WTC11 (cell line): Measurements from ENCODE around the gene PXT1. TPM values are rescaled to one million over a fixed set of nuclear protein-coding genes. Genes with fewer than 3 reads are reported as not detected.

Experiments used
- ATAC-seq: fragments of 200-7000 bp; cut with Tn5 transposase; 2 replicates; pipeline ENCODE4 v1.10.0; 2021; ENCODE audit warnings: mild to moderate bottlenecking, moderate library complexity
- CTCF ChIA-PET: fragments of 300-600 bp; sonication (Branson Sonifier 250); formaldehyde crosslinking; loops from one replicate; lab custom pipeline; 2021; ENCODE audit warnings: antibody characterized with exemption; lab: Charles Lee
- POLR2A ChIA-PET: fragments of 350-600 bp; sonication (Branson Sonifier 250); formaldehyde crosslinking; loops from one replicate; lab custom pipeline; 2021; ENCODE audit warnings: antibody characterized with exemption; lab: Charles Lee
- DNase-seq: peaks from one replicate; pipeline ENCODE4 v3.0.0; 2021; ENCODE audit warnings: low spot score
- H3K27ac Mint-ChIP-seq: 2 replicates; pipeline ENCODE4 v1.8.0; 2021; ENCODE audit warnings: mixed read lengths
- H3K27me3 Mint-ChIP-seq: 2 replicates; pipeline ENCODE4 v1.8.0; 2021; ENCODE audit warnings: low read depth, mild to moderate bottlenecking, moderate library complexity, mixed read lengths
- H3K36me3 Mint-ChIP-seq: 2 replicates; pipeline ENCODE4 v1.8.0; 2021; ENCODE audit warnings: mixed read lengths
- H3K4me1 Mint-ChIP-seq: 2 replicates; pipeline ENCODE4 v1.8.0; 2022; ENCODE audit warnings: mixed read lengths
- H3K4me3 Mint-ChIP-seq: 2 replicates; pipeline ENCODE4 v1.8.0; 2021; ENCODE audit warnings: mild to moderate bottlenecking, moderate library complexity, mixed read lengths
- H3K9me3 Mint-ChIP-seq: 2 replicates; pipeline ENCODE4 v1.8.0; 2021; ENCODE audit warnings: mixed read lengths
- CBFB ChIP-seq: sonication (generic); formaldehyde crosslinking; IDR thresholded peaks from 2 replicates; pipeline ENCODE4 v1.8.1; 2022; ENCODE audit warnings: mild to moderate bottlenecking, low read depth, missing genetic modification reagents
- ELF4 ChIP-seq: sonication (generic); formaldehyde crosslinking; IDR thresholded peaks from 2 replicates; pipeline ENCODE4 v1.8.1; 2022; ENCODE audit warnings: low read depth, mild to moderate bottlenecking, moderate library complexity, missing genetic modification reagents
- FOXJ3 ChIP-seq: sonication (generic); formaldehyde crosslinking; IDR thresholded peaks from 2 replicates; pipeline ENCODE4 v1.9.0; 2021; ENCODE audit warnings: missing genetic modification reagents, mild to moderate bottlenecking, borderline replicate concordance
- KAT7 ChIP-seq: sonication (generic); formaldehyde crosslinking; IDR thresholded peaks from 2 replicates; pipeline ENCODE4 v1.8.1; 2023; ENCODE audit warnings: missing genetic modification reagents, mild to moderate bottlenecking, borderline replicate concordance
- OVOL2 ChIP-seq: fragments of 250-450 bp; sonication (Bioruptor Pico); IDR thresholded peaks from 2 replicates; pipeline ENCODE4 v1.9.0; 2021; ENCODE audit warnings: mild to moderate bottlenecking, borderline replicate concordance
- PRRX2 ChIP-seq: fragments of 250-450 bp; sonication (Bioruptor Pico); IDR thresholded peaks from 2 replicates; pipeline ENCODE4 v1.8.0; 2021; ENCODE audit warnings: mild to moderate bottlenecking
- SMAD3 ChIP-seq: sonication (generic); formaldehyde crosslinking; IDR thresholded peaks from 2 replicates; pipeline ENCODE4 v1.8.0; 2022; ENCODE audit warnings: missing genetic modification reagents, mild to moderate bottlenecking, borderline replicate concordance
- SOX15 ChIP-seq: fragments of 250-450 bp; sonication (Bioruptor Pico); IDR thresholded peaks from 2 replicates; pipeline ENCODE4 v1.9.0; 2021; ENCODE audit warnings: mild to moderate bottlenecking
- ZBTB21 ChIP-seq: sonication (generic); formaldehyde crosslinking; IDR thresholded peaks from 2 replicates; pipeline ENCODE4 v1.8.1; 2023; ENCODE audit warnings: mild to moderate bottlenecking, missing genetic modification reagents, borderline replicate concordance
- ZNF219 ChIP-seq: sonication (generic); formaldehyde crosslinking; IDR thresholded peaks from 2 replicates; pipeline ENCODE4 v1.8.0; 2023; ENCODE audit warnings: missing genetic modification reagents, mild to moderate bottlenecking, borderline replicate concordance
- ZNF396 ChIP-seq: fragments of 250-450 bp; sonication (Bioruptor Pico); IDR thresholded peaks from 2 replicates; pipeline ENCODE4 v1.8.0; 2021; ENCODE audit warnings: mild to moderate bottlenecking, moderate library complexity, borderline replicate concordance
- ZNF416 ChIP-seq: fragments of 250-450 bp; sonication (Bioruptor Pico); IDR thresholded peaks from 2 replicates; pipeline ENCODE4 v1.9.0; 2021; ENCODE audit warnings: mild to moderate bottlenecking, inconsistent platforms
- total RNA-seq: library from RNA; stranded (reverse); gene quantifications from 3 replicates; pipeline ENCODE4 v1.2.3, GENCODE V29; 2021
- TF ChIP-seq, protein P1 (sequence below): sonication (generic); formaldehyde crosslinking; IDR thresholded peaks from 2 replicates; pipeline ENCODE4 v1.8.0; 2022; ENCODE audit warnings: missing genetic modification reagents
- TF ChIP-seq, protein P2 (sequence below): sonication (generic); formaldehyde crosslinking; IDR thresholded peaks from 2 replicates; pipeline ENCODE4 v1.8.1; 2022; ENCODE audit warnings: low read depth, mild to moderate bottlenecking, moderate library complexity, missing genetic modification reagents, borderline replicate concordance
- TF ChIP-seq, protein P3 (sequence below): fragments of 250-450 bp; sonication (Bioruptor Pico); IDR thresholded peaks from 2 replicates; pipeline ENCODE4 v1.9.0; 2021; ENCODE audit warnings: mild to moderate bottlenecking, borderline replicate concordance
- TF ChIP-seq, protein P4 (sequence below): sonication (generic); formaldehyde crosslinking; IDR thresholded peaks from 2 replicates; pipeline ENCODE4 v1.8.1; 2022; ENCODE audit warnings: low read depth, missing genetic modification reagents, borderline replicate concordance

Gene PXT1
- total RNA-seq, 1 experiment from 2014 or later: 0.15 TPM

DNA sequence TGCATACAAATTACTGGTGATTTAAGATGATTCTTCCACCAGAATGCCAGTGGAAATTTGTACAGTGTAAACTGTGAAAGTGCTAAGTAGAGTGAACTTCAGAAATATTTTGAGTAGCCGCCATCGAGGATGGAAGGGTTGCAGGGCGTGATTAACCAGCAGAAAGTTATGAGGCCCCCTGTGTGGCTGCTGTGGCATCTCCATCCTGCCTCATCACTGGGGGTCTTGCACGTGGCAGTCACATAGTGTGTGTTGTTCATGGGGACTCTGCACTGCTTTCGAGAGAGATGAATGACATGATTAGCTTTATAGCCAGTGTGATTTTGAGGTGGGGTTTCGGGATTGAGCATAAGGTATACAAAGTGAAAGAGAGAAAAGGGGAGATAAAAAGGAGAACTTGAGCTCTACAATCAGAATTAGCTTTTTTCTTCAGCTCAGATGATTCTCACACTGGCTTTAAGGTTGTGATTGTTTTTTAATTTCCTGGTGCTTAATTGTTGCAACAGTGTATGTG is 26.6 kb upstream of the PXT1 start (continued):
- TF ChIP-seq, protein P1, sequence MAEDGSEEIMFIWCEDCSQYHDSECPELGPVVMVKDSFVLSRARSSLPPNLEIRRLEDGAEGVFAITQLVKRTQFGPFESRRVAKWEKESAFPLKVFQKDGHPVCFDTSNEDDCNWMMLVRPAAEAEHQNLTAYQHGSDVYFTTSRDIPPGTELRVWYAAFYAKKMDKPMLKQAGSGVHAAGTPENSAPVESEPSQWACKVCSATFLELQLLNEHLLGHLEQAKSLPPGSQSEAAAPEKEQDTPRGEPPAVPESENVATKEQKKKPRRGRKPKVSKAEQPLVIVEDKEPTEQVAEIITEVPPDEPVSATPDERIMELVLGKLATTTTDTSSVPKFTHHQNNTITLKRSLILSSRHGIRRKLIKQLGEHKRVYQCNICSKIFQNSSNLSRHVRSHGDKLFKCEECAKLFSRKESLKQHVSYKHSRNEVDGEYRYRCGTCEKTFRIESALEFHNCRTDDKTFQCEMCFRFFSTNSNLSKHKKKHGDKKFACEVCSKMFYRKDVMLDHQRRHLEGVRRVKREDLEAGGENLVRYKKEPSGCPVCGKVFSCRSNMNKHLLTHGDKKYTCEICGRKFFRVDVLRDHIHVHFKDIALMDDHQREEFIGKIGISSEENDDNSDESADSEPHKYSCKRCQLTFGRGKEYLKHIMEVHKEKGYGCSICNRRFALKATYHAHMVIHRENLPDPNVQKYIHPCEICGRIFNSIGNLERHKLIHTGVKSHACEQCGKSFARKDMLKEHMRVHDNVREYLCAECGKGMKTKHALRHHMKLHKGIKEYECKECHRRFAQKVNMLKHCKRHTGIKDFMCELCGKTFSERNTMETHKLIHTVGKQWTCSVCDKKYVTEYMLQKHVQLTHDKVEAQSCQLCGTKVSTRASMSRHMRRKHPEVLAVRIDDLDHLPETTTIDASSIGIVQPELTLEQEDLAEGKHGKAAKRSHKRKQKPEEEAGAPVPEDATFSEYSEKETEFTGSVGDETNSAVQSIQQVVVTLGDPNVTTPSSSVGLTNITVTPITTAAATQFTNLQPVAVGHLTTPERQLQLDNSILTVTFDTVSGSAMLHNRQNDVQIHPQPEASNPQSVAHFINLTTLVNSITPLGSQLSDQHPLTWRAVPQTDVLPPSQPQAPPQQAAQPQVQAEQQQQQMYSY (CRISPR knock-in tag): no peak
- TF ChIP-seq ELF4 (CRISPR knock-in tag) (no peak), SMAD3 (CRISPR knock-in tag) (no peak), SOX15 (no peak)

DNA sequence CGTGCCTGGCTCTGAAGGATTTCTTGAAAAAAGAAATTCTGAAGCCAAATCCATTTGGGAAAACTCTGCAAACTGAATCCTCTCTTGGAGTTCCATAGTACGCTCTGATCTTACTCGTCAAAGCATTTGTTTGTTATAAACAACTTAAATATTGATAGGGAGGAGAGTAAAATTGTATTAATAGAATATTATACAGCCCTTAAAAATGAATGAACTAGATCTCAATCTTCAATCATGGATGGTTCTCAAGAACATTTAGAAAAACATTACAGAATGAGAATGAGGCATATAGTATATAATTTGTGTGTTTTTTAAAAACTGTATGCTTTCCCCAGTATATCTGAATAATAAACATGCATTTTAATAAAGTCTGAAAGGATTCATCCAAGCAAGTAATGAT is 25.0 kb upstream of the PXT1 start:
- Mint-ChIP-seq H3K4me3 (no peak overlapping the region), H3K27ac (no peak overlapping the region)
- TF ChIP-seq SOX15 (no peak), ZNF219 (CRISPR knock-in tag) (no peak), ZNF396 (no peak)
- TF ChIP-seq, all 79 proteins: peak for 0
- CTCF ChIA-PET: no interaction called here
- Mint-ChIP-seq H3K36me3 (peaks cover 7% of the 10 kb centered on the region), H3K4me1 (peaks cover 25% of the 10 kb centered on the region), H3K9me3 (no peaks in the 10 kb centered on the region), H3K27me3 (no peaks in the 10 kb centered on the region)
- DNase-seq: no peak
- no peak for ATAC-seq
- POLR2A ChIA-PET: no interaction called here

DNA sequence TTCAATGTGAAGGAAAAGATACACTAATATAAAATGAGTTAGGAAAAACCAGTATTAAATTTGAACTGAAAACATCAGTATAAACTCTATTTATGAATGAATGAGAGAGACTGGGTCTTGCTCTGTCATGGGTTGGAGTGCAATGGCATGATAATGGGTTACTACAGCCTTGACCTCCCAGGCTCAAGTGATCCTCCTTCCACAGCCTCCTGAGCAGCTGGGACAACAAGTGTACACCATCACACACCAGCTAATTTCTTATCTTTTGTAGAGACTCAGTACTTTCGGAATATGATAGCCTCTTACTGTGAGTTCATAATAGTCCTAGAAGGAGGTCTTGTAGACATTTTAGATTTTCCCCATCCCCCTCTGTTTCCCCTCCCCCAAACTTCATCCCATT is 21.6 kb upstream of the PXT1 start:
- ChIA-PET CTCF (no interaction called here), POLR2A (no interaction called here)
- peaks cover 29% of the 10 kb centered on the region for H3K4me1 Mint-ChIP-seq
- ATAC-seq (no peak), DNase-seq (no peak)
- no peak overlapping the region for H3K27ac Mint-ChIP-seq
- no peaks in the 10 kb centered on the region for H3K9me3 Mint-ChIP-seq
- H3K27me3 Mint-ChIP-seq: no peaks in the 10 kb centered on the region
- no peak overlapping the region for H3K4me3 Mint-ChIP-seq
- TF ChIP-seq, protein P2, sequence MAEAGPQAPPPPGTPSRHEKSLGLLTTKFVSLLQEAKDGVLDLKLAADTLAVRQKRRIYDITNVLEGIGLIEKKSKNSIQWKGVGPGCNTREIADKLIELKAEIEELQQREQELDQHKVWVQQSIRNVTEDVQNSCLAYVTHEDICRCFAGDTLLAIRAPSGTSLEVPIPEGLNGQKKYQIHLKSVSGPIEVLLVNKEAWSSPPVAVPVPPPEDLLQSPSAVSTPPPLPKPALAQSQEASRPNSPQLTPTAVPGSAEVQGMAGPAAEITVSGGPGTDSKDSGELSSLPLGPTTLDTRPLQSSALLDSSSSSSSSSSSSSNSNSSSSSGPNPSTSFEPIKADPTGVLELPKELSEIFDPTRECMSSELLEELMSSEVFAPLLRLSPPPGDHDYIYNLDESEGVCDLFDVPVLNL: no peak
- TF ChIP-seq ZNF416 (CRISPR knock-in tag): no peak
- no peak for TF ChIP-seq OVOL2 (CRISPR knock-in tag)
- TF ChIP-seq, protein P3, sequence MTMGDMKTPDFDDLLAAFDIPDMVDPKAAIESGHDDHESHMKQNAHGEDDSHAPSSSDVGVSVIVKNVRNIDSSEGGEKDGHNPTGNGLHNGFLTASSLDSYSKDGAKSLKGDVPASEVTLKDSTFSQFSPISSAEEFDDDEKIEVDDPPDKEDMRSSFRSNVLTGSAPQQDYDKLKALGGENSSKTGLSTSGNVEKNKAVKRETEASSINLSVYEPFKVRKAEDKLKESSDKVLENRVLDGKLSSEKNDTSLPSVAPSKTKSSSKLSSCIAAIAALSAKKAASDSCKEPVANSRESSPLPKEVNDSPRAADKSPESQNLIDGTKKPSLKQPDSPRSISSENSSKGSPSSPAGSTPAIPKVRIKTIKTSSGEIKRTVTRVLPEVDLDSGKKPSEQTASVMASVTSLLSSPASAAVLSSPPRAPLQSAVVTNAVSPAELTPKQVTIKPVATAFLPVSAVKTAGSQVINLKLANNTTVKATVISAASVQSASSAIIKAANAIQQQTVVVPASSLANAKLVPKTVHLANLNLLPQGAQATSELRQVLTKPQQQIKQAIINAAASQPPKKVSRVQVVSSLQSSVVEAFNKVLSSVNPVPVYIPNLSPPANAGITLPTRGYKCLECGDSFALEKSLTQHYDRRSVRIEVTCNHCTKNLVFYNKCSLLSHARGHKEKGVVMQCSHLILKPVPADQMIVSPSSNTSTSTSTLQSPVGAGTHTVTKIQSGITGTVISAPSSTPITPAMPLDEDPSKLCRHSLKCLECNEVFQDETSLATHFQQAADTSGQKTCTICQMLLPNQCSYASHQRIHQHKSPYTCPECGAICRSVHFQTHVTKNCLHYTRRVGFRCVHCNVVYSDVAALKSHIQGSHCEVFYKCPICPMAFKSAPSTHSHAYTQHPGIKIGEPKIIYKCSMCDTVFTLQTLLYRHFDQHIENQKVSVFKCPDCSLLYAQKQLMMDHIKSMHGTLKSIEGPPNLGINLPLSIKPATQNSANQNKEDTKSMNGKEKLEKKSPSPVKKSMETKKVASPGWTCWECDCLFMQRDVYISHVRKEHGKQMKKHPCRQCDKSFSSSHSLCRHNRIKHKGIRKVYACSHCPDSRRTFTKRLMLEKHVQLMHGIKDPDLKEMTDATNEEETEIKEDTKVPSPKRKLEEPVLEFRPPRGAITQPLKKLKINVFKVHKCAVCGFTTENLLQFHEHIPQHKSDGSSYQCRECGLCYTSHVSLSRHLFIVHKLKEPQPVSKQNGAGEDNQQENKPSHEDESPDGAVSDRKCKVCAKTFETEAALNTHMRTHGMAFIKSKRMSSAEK (CRISPR knock-in tag): no peak
- TF ChIP-seq, protein P4, sequence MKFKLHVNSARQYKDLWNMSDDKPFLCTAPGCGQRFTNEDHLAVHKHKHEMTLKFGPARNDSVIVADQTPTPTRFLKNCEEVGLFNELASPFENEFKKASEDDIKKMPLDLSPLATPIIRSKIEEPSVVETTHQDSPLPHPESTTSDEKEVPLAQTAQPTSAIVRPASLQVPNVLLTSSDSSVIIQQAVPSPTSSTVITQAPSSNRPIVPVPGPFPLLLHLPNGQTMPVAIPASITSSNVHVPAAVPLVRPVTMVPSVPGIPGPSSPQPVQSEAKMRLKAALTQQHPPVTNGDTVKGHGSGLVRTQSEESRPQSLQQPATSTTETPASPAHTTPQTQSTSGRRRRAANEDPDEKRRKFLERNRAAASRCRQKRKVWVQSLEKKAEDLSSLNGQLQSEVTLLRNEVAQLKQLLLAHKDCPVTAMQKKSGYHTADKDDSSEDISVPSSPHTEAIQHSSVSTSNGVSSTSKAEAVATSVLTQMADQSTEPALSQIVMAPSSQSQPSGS (CRISPR knock-in tag): no peak
- no peak for TF ChIP-seq CBFB (CRISPR knock-in tag)
- no peak for TF ChIP-seq SOX15
- no peak for TF ChIP-seq ZBTB21
- no peak for TF ChIP-seq FOXJ3 (CRISPR knock-in tag)
- TF ChIP-seq KAT7: no peak
- TF ChIP-seq PRRX2 (CRISPR knock-in tag): no peak
- H3K36me3 Mint-ChIP-seq: no peaks in the 10 kb centered on the region
